HG03469 (cell line): ENCODE measurements around the gene ARHGAP12.

Experiments
- ATAC-seq: cut with Tn5 transposase; IDR thresholded peaks from one replicate; pipeline ENCODE4 v1.9.1; 2021; ENCODE audit warnings: mild to moderate bottlenecking, moderate library complexity, moderate number of reproducible peaks; ENCODE audit not compliant: unreplicated experiment

ARHGAP12 gene

DNA sequence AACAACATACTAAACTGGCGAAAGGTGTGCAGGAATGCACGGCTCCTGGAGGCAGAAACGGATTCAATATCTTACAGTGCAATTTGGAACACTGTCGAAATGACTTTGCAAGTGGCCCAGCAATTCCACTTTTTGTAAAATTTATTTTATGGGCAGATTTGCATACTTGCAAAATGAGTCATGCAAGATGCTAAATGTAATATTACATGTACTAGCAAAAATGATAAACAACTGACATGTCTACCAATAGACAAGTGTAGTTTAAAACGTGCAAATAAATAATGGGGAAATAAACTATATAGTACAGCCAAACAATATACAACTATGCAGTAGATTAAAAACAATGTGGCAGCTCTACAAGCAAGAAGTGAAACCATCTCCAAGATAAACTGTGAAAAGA lies 97.7 kb downstream of the ARHGAP12 start:
- no peak for ATAC-seq

DNA sequence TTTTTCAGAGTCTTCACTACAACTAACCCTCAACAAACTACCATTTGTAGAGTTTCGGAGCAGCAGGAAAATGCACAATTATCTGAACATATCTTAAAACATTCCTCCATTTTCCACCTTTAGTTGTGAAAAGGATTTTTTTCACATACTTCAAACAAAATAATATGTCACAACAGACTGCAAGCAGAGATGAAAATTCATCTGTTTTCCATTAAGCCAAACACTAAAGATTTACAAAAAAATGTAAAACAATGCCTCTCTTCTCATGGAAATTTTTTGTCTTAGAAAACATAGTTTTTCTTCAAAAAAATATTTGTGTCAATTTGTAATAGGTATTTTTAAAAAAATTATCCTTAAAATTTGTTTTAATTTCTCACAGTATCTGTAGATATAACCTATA lies 98.9 kb downstream of the ARHGAP12 start:
- ATAC-seq = no peak

DNA sequence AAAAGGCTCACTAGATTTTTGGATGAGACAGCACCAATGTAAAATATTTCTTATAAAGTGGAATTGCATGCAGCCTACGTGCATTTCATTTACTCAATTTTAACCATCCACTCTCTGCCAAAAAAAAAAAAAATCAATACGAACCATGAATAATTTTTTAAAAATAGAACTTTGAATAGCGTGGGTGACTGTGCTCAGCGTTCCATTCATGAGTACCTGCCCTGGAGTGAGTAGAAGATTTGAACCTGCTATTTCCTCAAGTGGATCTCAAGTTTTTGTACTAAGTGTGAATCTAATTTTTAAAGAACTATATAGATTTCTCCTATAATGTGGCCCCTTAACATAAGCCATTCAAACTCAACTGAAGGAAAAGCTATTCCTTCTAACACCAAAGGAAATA lies 105.3 kb downstream of the ARHGAP12 start:
- ATAC-seq = no peak

DNA sequence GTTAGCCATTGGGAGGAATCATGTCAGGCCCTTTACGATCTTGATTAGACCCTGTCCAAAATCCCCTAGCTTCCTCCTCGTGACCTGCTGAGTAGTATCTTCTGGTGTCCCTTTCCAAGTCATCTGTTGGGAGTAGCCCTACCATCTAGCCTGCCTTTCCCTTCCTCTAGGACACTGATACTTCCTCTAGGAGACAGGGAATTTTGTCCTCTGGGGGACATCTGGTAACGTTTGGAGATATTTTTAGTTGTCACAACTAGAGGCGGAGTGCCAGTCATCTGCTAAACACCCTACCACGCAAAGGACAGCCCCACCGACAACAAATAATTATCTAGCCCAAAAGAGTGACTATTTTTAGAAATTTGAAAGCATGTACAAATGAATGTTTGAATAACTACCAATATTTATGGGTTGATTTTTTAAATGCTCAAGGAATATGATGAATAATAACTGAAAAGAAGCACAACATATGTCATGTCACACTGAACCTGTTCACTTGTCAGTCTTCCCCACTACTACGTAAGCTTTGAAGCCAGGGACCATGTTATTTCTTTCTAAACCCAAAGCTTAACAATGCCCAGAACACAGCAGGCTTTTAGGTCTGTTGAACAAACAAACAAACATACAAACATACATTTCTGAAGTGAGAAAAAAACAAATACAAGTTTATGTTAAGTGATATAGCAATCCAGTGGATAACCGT lies 105.9 kb downstream of the ARHGAP12 start:
- no peak for ATAC-seq

DNA sequence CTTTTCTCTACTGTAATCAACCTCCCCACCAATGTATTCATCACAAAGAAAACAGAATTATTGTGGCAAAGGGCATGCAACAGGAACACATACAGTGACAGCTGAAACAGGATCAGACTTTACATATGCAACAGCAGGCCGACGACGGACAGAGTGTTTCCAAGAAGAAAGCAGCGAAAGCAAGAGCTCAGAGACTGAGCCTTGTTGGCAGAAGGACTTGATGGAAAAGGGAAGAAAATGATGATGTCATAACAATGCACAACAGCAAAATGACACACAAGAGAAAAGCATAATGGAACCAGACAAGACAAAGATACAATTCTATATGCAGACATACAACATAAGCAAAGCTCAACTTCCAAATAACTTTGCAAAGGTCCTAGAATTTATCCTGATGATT lies 106.5 kb downstream of the ARHGAP12 start:
- ATAC-seq = no peak

DNA sequence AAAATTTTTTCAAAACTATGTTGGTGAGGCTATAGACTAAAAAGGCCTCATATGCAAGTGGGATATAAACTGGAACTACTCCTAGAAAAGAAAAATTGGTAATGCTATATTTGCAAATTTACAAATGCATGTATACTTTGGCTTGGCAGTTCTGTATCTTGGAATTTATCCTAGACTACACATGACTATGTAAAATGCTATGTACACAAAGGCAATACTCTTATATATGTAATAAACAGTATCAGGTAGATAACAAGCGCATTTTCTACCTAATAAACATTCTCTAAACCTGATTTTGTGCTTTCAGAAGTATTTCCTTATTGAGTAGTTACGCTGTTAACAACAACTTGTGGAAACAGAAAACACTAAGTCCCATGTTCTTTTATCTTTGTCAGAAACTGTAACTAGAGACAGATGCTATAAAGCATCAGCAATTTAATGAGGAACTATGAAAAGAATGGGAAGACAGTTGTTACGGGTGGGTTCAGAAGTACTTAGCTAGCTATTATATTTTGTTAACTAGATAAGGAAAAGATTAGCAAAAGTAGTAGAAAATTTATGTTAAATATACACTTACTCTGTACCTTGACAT lies 107.8 kb downstream of the ARHGAP12 start:
- no peak for ATAC-seq

DNA sequence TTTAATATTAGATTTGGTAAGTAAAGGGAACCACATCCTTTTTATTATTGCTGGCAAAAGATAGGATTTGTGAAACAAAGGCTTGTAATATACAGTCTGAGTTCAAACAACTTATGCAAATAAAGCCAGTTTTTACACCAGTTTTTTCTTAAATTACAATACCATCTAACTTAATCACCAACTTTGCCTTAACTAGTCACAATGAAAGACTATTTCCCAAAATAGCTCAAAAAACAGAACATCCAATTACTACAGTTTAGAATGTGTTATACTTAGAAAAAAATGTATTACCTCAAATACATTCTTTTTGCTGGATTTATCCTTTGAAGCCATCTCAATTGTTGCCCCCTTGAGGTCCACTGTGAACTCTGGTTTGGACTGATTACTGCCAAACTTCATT lies 108.5 kb downstream of the ARHGAP12 start:
- no peak for ATAC-seq

DNA sequence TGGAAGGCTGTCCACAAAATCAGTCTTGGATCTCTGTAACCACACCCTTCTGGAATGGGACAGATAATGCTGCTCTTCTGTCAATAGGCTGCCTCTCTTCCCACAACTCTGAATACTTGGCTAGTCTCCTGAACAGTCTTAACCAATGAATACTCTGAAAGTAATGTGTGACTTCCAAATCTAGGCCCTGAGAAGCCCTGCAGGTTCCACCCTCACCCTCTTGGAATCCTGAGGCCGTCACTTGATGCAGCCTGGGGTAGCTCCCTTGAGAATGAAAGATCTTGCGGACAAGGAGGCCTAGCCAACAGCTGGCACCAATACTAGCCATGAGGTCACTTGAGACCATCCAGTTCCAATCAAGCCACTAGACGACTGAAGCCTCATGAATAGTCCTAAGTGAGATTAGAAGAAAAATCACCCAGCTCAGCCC lies 109.2 kb downstream of the ARHGAP12 start:
- no peak for ATAC-seq

DNA sequence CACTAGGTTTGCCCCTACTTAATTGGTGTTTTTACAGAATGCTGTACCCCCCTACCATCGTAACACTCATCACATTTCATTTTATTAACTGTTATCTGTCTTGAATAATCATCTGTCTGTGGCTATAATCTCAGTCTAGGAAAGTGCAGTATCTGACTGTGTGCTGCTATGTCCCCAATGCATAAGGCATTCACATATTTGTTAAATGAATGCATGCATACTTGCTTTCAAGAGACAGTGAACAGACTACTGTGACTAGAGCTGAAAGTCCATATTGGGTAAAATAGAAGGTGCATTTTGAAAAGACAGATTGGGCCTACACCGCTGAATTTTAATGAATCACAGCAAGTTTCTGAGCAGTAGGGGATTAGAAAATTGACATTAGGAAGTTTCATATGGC lies 112.3 kb downstream of the ARHGAP12 start:
- ATAC-seq = no peak

DNA sequence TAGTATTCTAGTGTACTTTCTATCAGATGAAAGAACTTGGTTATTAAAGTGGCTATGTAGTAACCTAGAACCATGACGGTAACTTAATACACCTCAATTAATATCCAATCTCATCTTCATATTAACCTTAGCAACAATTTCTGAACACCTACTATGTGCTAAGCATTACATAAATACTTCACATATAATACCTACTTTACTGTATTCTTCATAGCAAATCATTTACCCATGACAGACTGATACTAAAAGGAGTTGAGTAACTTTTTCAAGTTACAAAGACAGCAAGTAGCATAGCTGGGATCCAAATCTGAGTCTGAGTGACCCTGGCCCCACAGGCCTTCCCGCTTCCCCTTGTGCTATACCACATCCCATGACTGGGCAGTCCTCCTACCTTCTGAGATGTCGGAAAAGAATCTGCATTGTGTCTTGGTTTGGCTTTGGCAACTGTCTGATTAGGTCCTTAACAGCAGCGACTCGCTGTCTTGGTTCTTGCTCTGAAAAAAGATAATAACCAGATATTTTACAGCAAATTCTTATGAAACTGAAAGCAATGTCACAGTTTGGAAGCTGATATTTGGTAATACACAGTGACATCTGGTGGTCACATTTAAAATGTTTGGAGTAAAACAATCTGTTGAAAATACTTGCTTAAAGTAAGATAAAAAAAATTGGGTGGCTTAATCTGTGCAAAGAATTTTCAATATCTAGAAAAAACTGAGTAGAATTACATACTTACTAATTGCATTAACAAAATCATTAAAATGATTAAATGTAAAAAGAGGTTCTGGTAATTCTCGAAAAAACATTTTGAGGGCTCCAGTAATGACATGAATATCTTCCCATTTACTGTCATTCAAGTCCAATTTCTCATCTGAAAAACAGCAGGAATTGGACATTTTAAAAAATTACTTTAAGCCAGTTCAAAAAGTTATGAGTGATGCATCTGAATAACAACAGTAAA lies 120.1 kb downstream of the ARHGAP12 start:
- no peak for ATAC-seq

DNA sequence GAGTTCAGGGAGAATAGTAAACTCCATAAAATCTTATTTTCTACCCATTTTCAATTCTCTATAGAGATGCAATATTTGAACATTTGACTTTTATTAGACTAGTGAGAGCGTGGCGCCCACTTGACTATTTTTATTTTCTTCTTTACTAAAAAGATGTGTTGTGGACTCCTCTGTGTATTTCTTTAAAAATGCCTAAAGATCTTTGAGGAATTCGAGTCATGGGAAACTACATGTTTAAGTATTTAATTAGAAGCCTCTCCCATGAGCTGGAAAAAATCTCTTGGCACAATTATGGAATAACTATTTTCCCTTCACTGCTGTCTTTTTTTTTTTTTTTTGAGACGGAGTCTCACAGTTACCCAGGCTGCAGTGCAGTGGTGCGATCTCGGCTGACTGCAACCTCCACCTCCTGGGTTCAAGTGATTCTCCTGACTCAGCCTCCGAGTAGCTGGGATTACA lies 124.2 kb downstream of the ARHGAP12 start:
- no peak for ATAC-seq

DNA sequence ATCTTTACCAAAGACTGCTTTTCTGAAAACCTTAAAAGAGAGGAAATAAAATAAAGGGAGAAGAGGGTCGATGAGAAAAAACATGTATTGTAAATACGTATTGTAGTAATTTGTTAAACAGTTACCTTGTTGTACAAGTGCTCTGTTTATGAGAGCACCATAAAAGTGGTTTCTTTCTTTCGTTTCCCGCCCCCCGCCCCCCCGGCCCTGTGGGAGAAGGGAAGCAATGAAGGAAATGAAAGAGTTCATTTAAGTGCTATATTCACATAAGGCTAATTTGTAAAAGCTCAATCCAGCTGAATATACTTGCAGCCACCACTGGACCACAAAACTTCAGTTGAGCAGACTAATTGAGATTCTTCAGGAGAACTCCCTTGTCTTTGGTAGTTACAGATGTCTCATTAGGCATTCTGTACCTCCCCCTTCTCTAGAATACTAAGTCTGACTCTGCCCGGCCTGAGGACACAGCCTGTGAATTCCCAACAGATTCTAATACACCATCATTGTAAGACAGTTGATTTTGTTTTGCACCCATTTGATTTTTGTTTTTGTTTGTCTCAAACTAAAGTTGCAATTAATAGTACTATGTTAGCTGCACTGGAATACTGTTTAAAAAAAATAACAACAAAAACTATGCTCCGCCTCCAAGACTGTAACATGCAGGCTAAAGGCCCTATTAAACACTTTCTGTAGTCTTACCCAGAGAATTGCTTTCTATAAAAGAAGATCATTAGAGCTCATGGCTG lies 124.9 kb downstream of the ARHGAP12 start:
- no peak for ATAC-seq

DNA sequence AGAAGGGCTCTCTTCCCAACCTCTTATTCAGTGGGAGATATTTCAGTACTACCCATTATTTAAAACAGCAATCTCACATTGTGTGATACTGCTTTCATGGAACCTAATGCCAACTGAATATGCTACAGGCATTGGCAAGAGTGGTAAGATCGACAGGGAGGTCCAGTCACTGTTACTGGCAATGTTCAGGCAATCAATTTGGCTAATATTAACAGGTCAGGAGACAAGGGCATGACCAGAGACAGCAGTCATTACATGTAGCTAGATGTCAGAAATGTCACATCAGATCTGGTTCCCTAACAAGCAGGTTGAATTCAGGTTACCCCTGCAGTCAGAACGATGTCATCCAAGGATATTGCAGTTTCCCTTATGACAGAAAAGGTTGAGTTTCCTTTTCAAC lies 129.4 kb downstream of the ARHGAP12 start:
- ATAC-seq = no peak

DNA sequence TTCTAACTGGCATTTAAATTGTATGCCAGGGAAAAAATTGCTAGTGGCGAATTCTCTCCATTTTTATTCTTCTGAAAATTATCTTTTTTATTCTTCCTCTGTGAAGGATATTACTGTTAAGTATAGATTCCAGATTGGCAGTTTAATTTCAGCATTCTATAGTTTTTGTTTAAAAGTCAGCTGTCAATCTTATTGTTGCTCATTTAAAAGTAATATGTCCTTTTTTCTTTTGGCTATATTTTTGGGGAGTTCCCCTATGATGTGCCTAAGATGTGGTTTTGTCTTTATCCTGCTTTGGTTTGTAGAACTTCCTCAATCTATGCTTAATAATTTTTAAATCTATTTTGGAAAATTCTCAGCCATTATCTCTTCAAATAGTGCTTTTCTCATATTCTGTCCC lies 135.9 kb downstream of the ARHGAP12 start:
- no peak for ATAC-seq

DNA sequence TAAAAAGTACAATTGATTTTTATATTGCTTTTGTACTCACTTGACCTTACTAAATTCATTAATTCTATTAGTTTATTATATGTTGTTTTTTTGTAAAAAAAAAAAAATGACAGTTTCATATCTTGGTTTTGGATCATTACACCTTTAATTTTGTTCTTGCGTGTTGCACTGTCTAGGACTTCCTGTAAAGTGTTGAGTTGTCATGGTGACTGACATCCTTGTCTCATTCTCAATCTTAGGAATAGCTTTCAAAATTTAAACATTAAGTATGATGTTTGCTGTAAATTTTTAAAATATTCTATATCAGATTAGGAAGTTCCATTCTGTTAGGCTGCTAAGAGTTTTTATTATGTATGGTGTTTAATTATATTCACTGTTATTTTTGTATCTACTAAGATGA lies 139.1 kb downstream of the ARHGAP12 start:
- ATAC-seq = no peak

DNA sequence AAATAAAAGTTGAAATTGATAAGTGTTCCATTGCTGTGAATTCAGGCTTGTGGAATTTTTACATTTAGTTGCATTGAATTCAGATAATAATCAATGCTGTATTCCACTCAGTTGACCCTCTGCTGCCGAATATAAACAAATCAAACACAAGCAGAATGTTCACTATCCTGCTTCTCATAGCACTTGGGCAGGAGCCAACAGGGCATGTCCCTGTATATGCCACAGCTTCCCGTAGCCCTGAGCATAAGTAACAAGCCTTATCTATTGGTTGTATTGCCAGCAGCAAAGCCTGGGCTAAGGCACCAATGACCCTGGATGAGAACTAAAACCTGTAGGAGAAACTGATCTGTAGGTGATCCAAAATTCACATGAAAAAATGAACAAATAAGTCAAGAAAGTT lies 145.9 kb downstream of the ARHGAP12 start:
- no peak for ATAC-seq

DNA sequence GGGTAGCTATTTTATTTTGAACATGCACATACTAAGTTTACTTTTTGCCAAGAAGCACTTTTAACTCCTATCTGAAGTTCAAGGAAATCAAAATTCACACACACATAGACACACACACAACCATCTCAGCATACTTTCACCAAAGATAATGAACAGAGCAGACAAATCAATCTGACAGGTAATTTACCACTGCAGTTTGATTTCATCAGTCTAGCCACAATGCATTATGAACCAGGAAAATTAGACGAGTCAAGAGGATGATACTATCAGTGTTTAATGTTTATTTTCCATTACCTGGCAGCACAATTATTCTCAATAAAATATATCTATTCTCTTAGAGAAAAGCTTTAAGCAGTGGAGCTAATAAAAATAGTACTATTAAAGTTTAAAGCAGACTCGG lies 147.9 kb downstream of the ARHGAP12 start:
- no peak for ATAC-seq

DNA sequence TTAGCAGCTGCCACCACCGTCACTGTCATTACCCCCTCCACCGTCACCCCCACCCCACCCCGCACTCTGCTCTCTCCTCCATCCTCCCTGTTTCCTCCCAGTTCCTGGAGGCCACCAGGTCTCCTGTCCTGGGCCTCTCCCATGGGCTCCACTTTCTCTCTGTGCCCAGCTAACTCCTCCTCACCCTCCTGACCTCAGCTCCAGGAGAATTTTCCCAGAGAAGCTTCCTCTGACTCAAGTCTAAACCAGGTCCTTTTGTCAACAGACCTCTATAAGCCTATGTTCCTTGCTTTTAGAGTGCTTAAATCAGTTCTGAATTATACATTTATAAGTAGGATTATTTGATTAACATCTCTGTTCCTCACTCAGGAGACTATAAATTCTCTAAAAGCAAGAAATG lies 150.0 kb downstream of the ARHGAP12 start:
- no peak for ATAC-seq

DNA sequence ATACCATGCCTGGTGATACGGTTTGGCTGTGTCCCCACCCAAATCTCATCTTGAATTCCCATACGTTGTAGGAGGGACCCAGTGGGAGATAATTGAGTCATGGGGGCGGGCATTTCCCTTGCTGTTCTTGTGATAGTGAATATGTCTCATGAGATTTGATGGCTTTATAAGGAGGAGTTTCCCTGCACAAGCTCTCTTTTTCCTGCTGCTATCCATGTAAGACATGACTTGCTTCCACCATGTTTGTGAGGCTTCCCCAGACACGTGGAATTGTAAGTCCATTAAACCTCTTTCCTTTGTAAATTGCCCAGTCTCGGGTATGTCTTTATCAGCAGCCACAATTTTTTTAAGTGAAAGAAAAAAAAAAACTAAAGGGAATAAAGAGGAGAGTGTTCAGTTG lies 152.5 kb downstream of the ARHGAP12 start:
- no peak for ATAC-seq

DNA sequence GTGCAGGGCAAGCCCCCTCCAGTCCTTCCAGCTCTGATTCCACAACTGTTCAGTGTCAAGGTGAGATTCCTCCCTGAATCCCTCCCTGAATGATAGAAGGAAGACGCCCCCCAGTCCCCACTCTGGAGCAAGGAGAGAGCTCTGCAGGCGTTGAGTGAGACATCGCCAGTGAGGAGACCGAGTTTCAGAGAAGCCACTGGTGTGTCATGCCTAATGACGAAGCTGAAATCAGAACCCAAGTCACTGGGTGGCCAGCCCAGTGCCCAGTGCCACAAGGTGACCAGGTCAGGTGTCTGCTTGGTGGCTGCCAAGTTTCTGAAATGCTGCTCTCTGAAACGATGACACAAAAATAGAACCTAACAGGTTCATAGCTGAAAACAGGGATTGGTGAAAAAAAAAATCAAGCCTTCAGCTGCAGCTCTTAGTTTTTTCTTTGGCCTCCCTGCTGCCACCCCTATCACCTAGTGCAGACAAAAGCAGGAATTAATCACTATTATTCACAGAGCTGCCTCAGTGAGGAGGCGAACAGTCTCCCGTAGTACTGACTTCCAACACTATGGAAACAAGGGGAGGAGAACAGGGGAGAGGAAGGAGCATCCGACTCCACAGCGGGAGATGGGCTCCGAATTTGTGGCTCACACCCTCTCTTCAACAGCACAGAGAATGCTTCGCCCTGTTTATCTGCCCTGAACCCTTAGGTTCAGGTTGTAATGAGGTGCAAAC lies 153.5 kb downstream of the ARHGAP12 start:
- no peak for ATAC-seq
